ENCODE results near the gene ONECUT2. TPM values are rescaled to one million over a fixed set of nuclear protein-coding genes. Genes with fewer than 3 reads are reported as not detected.

Gene ONECUT2
- total and polyA plus RNA-seq, 2 experiments from 2014 or later = 0.82 to 1.7 TPM

- TF ChIP-seq ETS1 (IDR thresholded peaks at IDR 0.05) (no peak), POLR2AphosphoS5 (IDR thresholded peaks at IDR 0.05; ENCODE audit: low read depth) (no peak), CTCF (conservative IDR thresholded peaks at IDR 0.05; ENCODE audit: low read depth in 2 of 2) (no peak), JUNB (IDR thresholded peaks at IDR 0.05; ENCODE audit: unreplicated experiment) (no peak), CREB1 (CRISPR knock-in tag; IDR thresholded peaks at IDR 0.05; ENCODE audit: low read depth) (no peak), REST (IDR thresholded peaks at IDR 0.05; ENCODE audit: unreplicated experiment) (no peak), ZNF331 (CRISPR knock-in tag; IDR thresholded peaks at IDR 0.05; ENCODE audit: low read depth) (no peak), EZH2 (IDR thresholded peaks at IDR 0.05; ENCODE audit: low read depth, unreplicated experiment) (no peak), EZH2phosphoT487 (IDR thresholded peaks at IDR 0.05; ENCODE audit: unreplicated experiment) (no peak)
These were observed 2.2 kb downstream of the ONECUT2 start (continued) for GRCh38 chr18:57437402-57437765.

GRCh38 chr18:57437766-57438671, 2.8 kb downstream of the ONECUT2 start:
- H3K27me3 ChIP-seq (ENCODE audit: insufficient read depth) = peaks cover 93% of the 10 kb centered on the region
- peaks cover 29% of the 10 kb centered on the region for H4K20me1 ChIP-seq (replicated peaks; ENCODE audit: insufficient read depth)
- no peaks in the 10 kb centered on the region for H3K36me3 ChIP-seq (ENCODE audit: insufficient read depth)
- peak; percentile 96 for DNase-seq (ENCODE audit: low spot score)
- peak overlapping the region; percentile 92 for H3K4me2 ChIP-seq
- peak overlapping the region; percentile 83 for H2AFZ ChIP-seq
- H3K79me2 ChIP-seq (replicated peaks; ENCODE audit: insufficient read depth) = no peaks in the 10 kb centered on the region
- H3K27ac ChIP-seq (ENCODE audit: low read depth) = no peak overlapping the region
- Mint-ChIP-seq H3K27ac (no peak overlapping the region), H3K4me1 (peaks cover 63% of the 10 kb centered on the region), H3K4me3 (peak overlapping the region; percentile 82), H3K27me3 (ENCODE audit: insufficient read depth, low read depth, poor library complexity) (peaks cover 97% of the 10 kb centered on the region), H3K36me3 (ENCODE audit: low read depth) (no peaks in the 10 kb centered on the region; the same call in 2 of the 3 replicates), H3K9me3 (peaks cover 10% of the 10 kb centered on the region; the same call in 1 of the 3 replicates)
- H3F3A ChIP-seq (replicated peaks; ENCODE audit: low read depth) = peaks cover 45% of the 10 kb centered on the region
- no peaks in the 10 kb centered on the region for H3K9me2 ChIP-seq (ENCODE audit: insufficient read depth)
- ATAC-seq = peak; percentile 49
- H3K4me1 ChIP-seq (ENCODE audit: insufficient read depth) = peaks cover 54% of the 10 kb centered on the region
- peak overlapping the region; percentile 71 for H3K4me3 ChIP-seq
- TF ChIP-seq CREB1 (CRISPR knock-in tag; IDR thresholded peaks at IDR 0.05; ENCODE audit: low read depth) = no peak
- TF ChIP-seq CTCF (conservative IDR thresholded peaks at IDR 0.05; ENCODE audit: low read depth in 2 of 2) = peak; percentile 51 to 66
- peak; percentile 82 for TF ChIP-seq EZH2 (IDR thresholded peaks at IDR 0.05; ENCODE audit: low read depth, unreplicated experiment)
